Measurements from ENCODE around the gene TGFB1I1. TPM values are rescaled to one million over a fixed set of nuclear protein-coding genes. Genes with fewer than 3 reads are reported as not detected.
"Not testable (repeated sequence)": the region's sequence is repeated elsewhere in the genome, so short reads cannot be mapped to it uniquely, and the experiment has no call there.

The TGFB1I1 gene
- total RNA-seq, 1 experiment from 2014 or later: 4.3 TPM

DNA sequence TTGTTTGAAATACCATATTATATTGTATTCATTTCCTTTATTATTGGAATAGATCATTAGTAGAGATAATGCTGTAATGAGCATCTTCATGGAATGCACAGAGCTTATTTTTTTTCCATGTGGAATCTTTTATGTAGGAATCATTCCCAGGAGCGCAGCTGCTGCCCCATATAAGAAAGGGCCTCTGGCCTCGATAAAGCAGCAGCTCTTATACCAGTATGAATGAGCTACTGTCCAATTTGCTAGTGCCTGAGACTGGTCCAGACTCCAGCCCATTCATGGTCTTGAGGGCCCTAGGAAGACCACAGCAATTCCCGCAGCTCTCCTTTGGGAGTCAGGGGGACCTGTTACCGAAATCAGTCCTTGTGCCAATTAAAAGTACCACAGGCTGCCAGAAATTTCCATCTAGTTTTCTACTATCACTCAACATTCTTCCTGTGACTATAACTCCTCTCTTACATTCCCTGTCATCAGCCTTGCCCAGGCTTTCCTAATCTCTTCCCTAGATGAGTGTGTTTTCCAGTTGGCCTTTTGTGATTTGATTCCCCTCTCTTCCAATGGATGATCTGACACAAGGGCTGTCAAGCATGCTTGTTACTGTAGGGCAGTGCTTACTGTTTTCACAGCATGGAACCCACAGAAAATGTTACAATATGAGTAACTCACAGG, 31.3 kb upstream of the TGFB1I1 start:
- no peak for DNase-seq (ENCODE audit: low spot score)
- Mint-ChIP-seq H3K27me3 (ENCODE audit: low read depth) (peaks cover 3% of the 10 kb centered on the region), H3K27ac (no peak overlapping the region), H3K36me3 (no peaks in the 10 kb centered on the region), H3K4me1 (no peaks in the 10 kb centered on the region; the same call in 1 of the 2 replicates), H3K9me3 (no peaks in the 10 kb centered on the region), H3K4me3 (no peak overlapping the region; the same call in 1 of the 2 replicates)
- TF ChIP-seq, protein P1, sequence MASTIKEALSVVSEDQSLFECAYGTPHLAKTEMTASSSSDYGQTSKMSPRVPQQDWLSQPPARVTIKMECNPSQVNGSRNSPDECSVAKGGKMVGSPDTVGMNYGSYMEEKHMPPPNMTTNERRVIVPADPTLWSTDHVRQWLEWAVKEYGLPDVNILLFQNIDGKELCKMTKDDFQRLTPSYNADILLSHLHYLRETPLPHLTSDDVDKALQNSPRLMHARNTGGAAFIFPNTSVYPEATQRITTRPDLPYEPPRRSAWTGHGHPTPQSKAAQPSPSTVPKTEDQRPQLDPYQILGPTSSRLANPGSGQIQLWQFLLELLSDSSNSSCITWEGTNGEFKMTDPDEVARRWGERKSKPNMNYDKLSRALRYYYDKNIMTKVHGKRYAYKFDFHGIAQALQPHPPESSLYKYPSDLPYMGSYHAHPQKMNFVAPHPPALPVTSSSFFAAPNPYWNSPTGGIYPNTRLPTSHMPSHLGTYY (CRISPR knock-in tag; IDR thresholded peaks at IDR 0.05): no peak
- TF ChIP-seq KAT7 (CRISPR knock-in tag; IDR thresholded peaks at IDR 0.05; ENCODE audit: borderline replicate concordance): no peak
- TF ChIP-seq, protein P2, sequence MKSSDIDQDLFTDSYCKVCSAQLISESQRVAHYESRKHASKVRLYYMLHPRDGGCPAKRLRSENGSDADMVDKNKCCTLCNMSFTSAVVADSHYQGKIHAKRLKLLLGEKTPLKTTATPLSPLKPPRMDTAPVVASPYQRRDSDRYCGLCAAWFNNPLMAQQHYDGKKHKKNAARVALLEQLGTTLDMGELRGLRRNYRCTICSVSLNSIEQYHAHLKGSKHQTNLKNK (CRISPR knock-in tag; IDR thresholded peaks at IDR 0.05): no peak
- no peak for TF ChIP-seq ZNF671 (CRISPR knock-in tag; IDR thresholded peaks at IDR 0.05)
- TF ChIP-seq OVOL2 (CRISPR knock-in tag; IDR thresholded peaks at IDR 0.05; ENCODE audit: borderline replicate concordance): no peak
- TF ChIP-seq EMX1 (CRISPR knock-in tag; IDR thresholded peaks at IDR 0.05): no peak
- TF ChIP-seq TEAD4 (CRISPR knock-in tag; IDR thresholded peaks at IDR 0.05): no peak
- TF ChIP-seq FOXP1 (CRISPR knock-in tag; IDR thresholded peaks at IDR 0.05; ENCODE audit: borderline replicate concordance): no peak
- TF ChIP-seq NFYB (CRISPR knock-in tag; conservative IDR thresholded peaks at IDR 0.05; ENCODE audit: low read depth): no peak
- POLR2A ChIA-PET: no interaction called here
- ATAC-seq: no peak
- CTCF ChIA-PET: interaction anchor here (0.7 to 1.7 kb wide), 5 partner anchors 14 to 298 kb away, joined by 3 to 4 read pairs (median 3); partner anchors contain the start of gene ARMC5

DNA sequence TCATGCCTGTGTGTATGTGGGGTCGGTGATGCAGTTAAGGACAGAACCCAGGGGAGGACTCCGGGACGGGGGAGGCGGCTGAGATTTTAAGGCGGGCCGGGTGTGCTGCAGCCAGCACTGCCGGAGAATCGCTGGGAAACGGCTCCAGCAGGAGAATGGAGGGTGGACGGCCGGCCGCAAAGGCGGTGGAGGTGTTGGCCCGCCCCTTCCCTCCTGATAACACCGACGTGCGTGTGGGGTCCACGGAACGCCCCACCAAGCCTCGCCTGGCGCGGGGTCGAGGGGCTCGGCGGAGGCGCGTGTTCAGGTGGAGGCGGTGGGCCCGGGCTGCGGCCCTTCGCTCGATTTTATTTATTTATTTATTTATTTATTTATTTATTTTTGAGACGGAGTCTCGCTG, 30.0 kb upstream of the TGFB1I1 start:
- no peak for ATAC-seq
- TF ChIP-seq ZNF396 (CRISPR knock-in tag; IDR thresholded peaks at IDR 0.05; ENCODE audit: borderline replicate concordance) (no peak), CREB1 (CRISPR knock-in tag; IDR thresholded peaks at IDR 0.05) (no peak), GRHL2 (CRISPR knock-in tag; IDR thresholded peaks at IDR 0.05; ENCODE audit: insufficient replicate concordance, severe bottlenecking) (no peak)
- no peak for DNase-seq (ENCODE audit: low spot score)
- CTCF ChIA-PET: interaction anchor here (0.6 to 2.5 kb wide), 16 partner anchors 10 to 1668 kb away, joined by 3 to 20 read pairs (median 6); partner anchors contain the start of genes HSD3B7, KAT8, PYCARD and PYDC1
- H3K27me3 Mint-ChIP-seq (ENCODE audit: low read depth): peaks cover 5% of the 10 kb centered on the region
- no peaks in the 10 kb centered on the region for H3K36me3 Mint-ChIP-seq
- peak overlapping the region; percentile 79 for H3K4me3 Mint-ChIP-seq
- H3K9me3 Mint-ChIP-seq: no peaks in the 10 kb centered on the region
- H3K4me1 Mint-ChIP-seq: no peaks in the 10 kb centered on the region; the same call in 1 of the 2 replicates
- H3K27ac Mint-ChIP-seq: no peak overlapping the region
- POLR2A ChIA-PET: interaction anchor here (1.0 to 1.3 kb wide), 2 partner anchors 15 to 17 kb away, joined by 3 to 6 read pairs; partner anchors contain the start of gene ARMC5

DNA sequence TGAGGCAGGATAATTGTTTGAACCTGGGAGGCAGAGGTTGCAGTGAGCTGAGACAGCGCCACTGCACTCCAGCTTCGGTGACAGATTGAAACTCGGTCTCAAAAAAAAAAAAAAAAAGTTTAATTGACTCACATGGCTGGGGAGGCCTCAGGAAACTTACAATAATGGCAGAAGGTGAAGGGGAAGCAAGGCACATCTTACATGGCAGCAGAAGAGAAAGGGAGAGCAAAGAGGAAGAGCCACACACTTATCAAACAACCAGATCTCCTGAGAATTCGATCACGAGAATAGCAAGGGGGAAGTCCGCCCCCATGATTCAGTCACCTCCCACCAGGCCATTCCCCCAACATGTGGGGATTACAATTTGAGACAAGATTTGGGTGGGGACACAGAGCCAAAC, 26.0 kb upstream of the TGFB1I1 start:
- not testable (repeated sequence) for DNase-seq (ENCODE audit: low spot score); H3K4me3 Mint-ChIP-seq; H3K36me3 Mint-ChIP-seq; H3K27ac Mint-ChIP-seq; H3K9me3 Mint-ChIP-seq; ATAC-seq; H3K4me1 Mint-ChIP-seq; H3K27me3 Mint-ChIP-seq (ENCODE audit: low read depth)
- POLR2A ChIA-PET: interaction anchor here (0.7 kb wide), 1 partner anchor 403 kb away, joined by 3 read pairs; no protein-coding TSS in a partner anchor
- CTCF ChIA-PET: interaction anchor here (0.8 kb wide), 1 partner anchor 14 kb away, joined by 3 read pairs; the partner anchor contains the start of gene ARMC5

DNA sequence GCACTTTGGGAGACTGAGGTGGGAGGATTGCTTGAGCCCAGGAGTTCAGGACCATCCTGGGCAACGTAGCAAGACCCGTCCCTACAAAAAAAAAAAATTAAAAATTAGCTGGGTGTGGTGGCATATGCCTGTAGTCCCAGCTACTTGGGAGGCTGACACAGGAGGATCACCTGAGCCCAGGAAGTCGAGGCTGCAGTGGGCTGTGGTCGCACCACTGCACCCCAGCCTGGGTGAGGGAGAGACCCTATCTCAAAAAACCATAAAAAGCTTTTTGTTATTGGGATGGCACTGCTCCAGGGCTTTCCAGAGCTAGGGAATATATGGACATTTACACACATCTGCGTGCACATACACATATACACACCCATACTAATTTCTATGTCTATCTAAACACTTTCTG, 20.8 kb upstream of the TGFB1I1 start:
- no peak overlapping the region for H3K4me3 Mint-ChIP-seq
- ChIA-PET CTCF (interaction anchor here (0.6 to 12.2 kb wide), 22 partner anchors 8 to 498 kb away, joined by 3 to 221 read pairs (median 5); partner anchors contain the start of genes AHSP, ARMC5, HSD3B7 and PYCARD), POLR2A (interaction anchor here (0.8 kb wide), 1 partner anchor 271 kb away, joined by 5 read pairs; no protein-coding TSS in a partner anchor)
- H3K9me3 Mint-ChIP-seq: no peaks in the 10 kb centered on the region
- ATAC-seq (no peak), DNase-seq (ENCODE audit: low spot score) (no peak)
- H3K27ac Mint-ChIP-seq: no peak overlapping the region
- H3K4me1 Mint-ChIP-seq: peaks cover 41% of the 10 kb centered on the region
- H3K36me3 Mint-ChIP-seq: no peaks in the 10 kb centered on the region
- H3K27me3 Mint-ChIP-seq (ENCODE audit: low read depth): no peaks in the 10 kb centered on the region
- TF ChIP-seq, protein P3, sequence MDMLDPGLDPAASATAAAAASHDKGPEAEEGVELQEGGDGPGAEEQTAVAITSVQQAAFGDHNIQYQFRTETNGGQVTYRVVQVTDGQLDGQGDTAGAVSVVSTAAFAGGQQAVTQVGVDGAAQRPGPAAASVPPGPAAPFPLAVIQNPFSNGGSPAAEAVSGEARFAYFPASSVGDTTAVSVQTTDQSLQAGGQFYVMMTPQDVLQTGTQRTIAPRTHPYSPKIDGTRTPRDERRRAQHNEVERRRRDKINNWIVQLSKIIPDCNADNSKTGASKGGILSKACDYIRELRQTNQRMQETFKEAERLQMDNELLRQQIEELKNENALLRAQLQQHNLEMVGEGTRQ (CRISPR knock-in tag; IDR thresholded peaks at IDR 0.05): no peak
- TF ChIP-seq, protein P4, sequence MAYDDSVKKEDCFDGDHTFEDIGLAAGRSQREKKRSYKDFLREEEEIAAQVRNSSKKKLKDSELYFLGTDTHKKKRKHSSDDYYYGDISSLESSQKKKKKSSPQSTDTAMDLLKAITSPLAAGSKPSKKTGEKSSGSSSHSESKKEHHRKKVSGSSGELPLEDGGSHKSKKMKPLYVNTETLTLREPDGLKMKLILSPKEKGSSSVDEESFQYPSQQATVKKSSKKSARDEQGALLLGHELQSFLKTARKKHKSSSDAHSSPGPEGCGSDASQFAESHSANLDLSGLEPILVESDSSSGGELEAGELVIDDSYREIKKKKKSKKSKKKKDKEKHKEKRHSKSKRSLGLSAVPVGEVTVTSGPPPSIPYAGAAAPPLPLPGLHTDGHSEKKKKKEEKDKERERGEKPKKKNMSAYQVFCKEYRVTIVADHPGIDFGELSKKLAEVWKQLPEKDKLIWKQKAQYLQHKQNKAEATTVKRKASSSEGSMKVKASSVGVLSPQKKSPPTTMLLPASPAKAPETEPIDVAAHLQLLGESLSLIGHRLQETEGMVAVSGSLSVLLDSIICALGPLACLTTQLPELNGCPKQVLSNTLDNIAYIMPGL (CRISPR knock-in tag; IDR thresholded peaks at IDR 0.05): 0 out of 2 replicates have a peak, but pooled peaks have one; percentile 40
- TF ChIP-seq JUN (CRISPR knock-in tag; IDR thresholded peaks at IDR 0.05): no peak
- TF ChIP-seq, protein P5, sequence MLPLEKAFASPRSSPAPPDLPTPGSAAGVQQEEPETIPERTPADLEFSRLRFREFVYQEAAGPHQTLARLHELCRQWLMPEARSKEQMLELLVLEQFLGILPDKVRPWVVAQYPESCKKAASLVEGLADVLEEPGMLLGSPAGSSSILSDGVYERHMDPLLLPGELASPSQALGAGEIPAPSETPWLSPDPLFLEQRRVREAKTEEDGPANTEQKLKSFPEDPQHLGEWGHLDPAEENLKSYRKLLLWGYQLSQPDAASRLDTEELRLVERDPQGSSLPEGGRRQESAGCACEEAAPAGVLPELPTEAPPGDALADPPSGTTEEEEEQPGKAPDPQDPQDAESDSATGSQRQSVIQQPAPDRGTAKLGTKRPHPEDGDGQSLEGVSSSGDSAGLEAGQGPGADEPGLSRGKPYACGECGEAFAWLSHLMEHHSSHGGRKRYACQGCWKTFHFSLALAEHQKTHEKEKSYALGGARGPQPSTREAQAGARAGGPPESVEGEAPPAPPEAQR (CRISPR knock-in tag; IDR thresholded peaks at IDR 0.05): no peak
- TF ChIP-seq, protein P2 (CRISPR knock-in tag; IDR thresholded peaks at IDR 0.05): no peak
- TF ChIP-seq TP53 (CRISPR knock-in tag; IDR thresholded peaks at IDR 0.05): no peak

All from WTC11 (cell line).